ENCODE results near the gene CCT5.

The CCT5 gene

GRCh38 chr5:10291692-10292339 is 41.7 kb downstream of the CCT5 start:
- H3K27me3 ChIP-seq (ENCODE audit: control insufficient read depth in 1 of 2, insufficient read depth in 2 of 2, low read length in 2 of 2): no peaks in the 10 kb centered on the region
- peaks cover 19% of the 10 kb centered on the region for H3K36me3 ChIP-seq (ENCODE audit: insufficient read depth, low read length)
- peaks cover 11% of the 10 kb centered on the region for H3K4me1 ChIP-seq (ENCODE audit: insufficient read depth, low read length)
- no peak overlapping the region for H3K9ac ChIP-seq (ENCODE audit: low read length)
- H3K9me3 ChIP-seq (ENCODE audit: low read length): no peaks in the 10 kb centered on the region
- H3K4me3 ChIP-seq (ENCODE audit: low read depth in 1 of 2, low read length in 2 of 2): no peak overlapping the region
- H3K27ac ChIP-seq (ENCODE audit: low read depth, low read length): no peak overlapping the region

- Histone ChIP-seq H3K9ac (ENCODE audit: low read length) (no peak overlapping the region), H3K27me3 (ENCODE audit: control insufficient read depth in 1 of 2, insufficient read depth in 2 of 2, low read length in 2 of 2) (no peaks in the 10 kb centered on the region), H3K27ac (ENCODE audit: low read depth, low read length) (no peak overlapping the region), H3K9me3 (ENCODE audit: low read length) (no peaks in the 10 kb centered on the region), H3K4me1 (ENCODE audit: insufficient read depth, low read length) (peaks cover 3% of the 10 kb centered on the region), H3K36me3 (ENCODE audit: insufficient read depth, low read length) (peaks cover 9% of the 10 kb centered on the region), H3K4me3 (ENCODE audit: low read depth in 1 of 2, low read length in 2 of 2) (no peak overlapping the region)
Observed at GRCh38 chr5:10293907-10294662, 44.0 kb downstream of the CCT5 start.

- no peak overlapping the region for H3K4me3 ChIP-seq (ENCODE audit: low read depth in 1 of 2, low read length in 2 of 2)
- no peaks in the 10 kb centered on the region for H3K36me3 ChIP-seq (ENCODE audit: insufficient read depth, low read length)
- no peaks in the 10 kb centered on the region for H3K4me1 ChIP-seq (ENCODE audit: insufficient read depth, low read length)
- no peaks in the 10 kb centered on the region for H3K9me3 ChIP-seq (ENCODE audit: low read length)
- H3K9ac ChIP-seq (ENCODE audit: low read length): no peak overlapping the region
- no peaks in the 10 kb centered on the region for H3K27me3 ChIP-seq (ENCODE audit: control insufficient read depth in 1 of 2, insufficient read depth in 2 of 2, low read length in 2 of 2)
- H3K27ac ChIP-seq (ENCODE audit: low read depth, low read length): no peak overlapping the region
Observed at GRCh38 chr5:10295619-10296326, 45.7 kb downstream of the CCT5 start.

- H3K36me3 ChIP-seq (ENCODE audit: insufficient read depth, low read length): no peaks in the 10 kb centered on the region
- H3K4me1 ChIP-seq (ENCODE audit: insufficient read depth, low read length): peaks cover 8% of the 10 kb centered on the region
- no peak overlapping the region for H3K4me3 ChIP-seq (ENCODE audit: low read depth in 1 of 2, low read length in 2 of 2)
- H3K27ac ChIP-seq (ENCODE audit: low read depth, low read length): no peak overlapping the region
- no peaks in the 10 kb centered on the region for H3K9me3 ChIP-seq (ENCODE audit: low read length)
- H3K27me3 ChIP-seq (ENCODE audit: control insufficient read depth in 1 of 2, insufficient read depth in 2 of 2, low read length in 2 of 2): no peaks in the 10 kb centered on the region
- H3K9ac ChIP-seq (ENCODE audit: low read length): no peak overlapping the region
Observed at GRCh38 chr5:10297646-10298204, 47.6 kb downstream of the CCT5 start.

- Histone ChIP-seq H3K27me3 (ENCODE audit: control insufficient read depth in 1 of 2, insufficient read depth in 2 of 2, low read length in 2 of 2) (no peaks in the 10 kb centered on the region), H3K4me3 (ENCODE audit: low read depth in 1 of 2, low read length in 2 of 2) (no peak overlapping the region), H3K9me3 (ENCODE audit: low read length) (no peaks in the 10 kb centered on the region), H3K4me1 (ENCODE audit: insufficient read depth, low read length) (peaks cover 11% of the 10 kb centered on the region), H3K27ac (ENCODE audit: low read depth, low read length) (no peak overlapping the region), H3K9ac (ENCODE audit: low read length) (no peak overlapping the region), H3K36me3 (ENCODE audit: insufficient read depth, low read length) (no peaks in the 10 kb centered on the region)
Observed at GRCh38 chr5:10300246-10300645, 50.2 kb downstream of the CCT5 start.

- H3K4me3 ChIP-seq (ENCODE audit: low read depth in 1 of 2, low read length in 2 of 2): no peak overlapping the region
- H3K27me3 ChIP-seq (ENCODE audit: control insufficient read depth in 1 of 2, insufficient read depth in 2 of 2, low read length in 2 of 2): no peaks in the 10 kb centered on the region
- no peaks in the 10 kb centered on the region for H3K9me3 ChIP-seq (ENCODE audit: low read length)
- H3K27ac ChIP-seq (ENCODE audit: low read depth, low read length): no peak overlapping the region
- peaks cover 14% of the 10 kb centered on the region for H3K4me1 ChIP-seq (ENCODE audit: insufficient read depth, low read length)
- H3K36me3 ChIP-seq (ENCODE audit: insufficient read depth, low read length): no peaks in the 10 kb centered on the region
- no peak overlapping the region for H3K9ac ChIP-seq (ENCODE audit: low read length)
Observed at GRCh38 chr5:10301266-10301665, 51.2 kb downstream of the CCT5 start.

- Histone ChIP-seq H3K9ac (ENCODE audit: low read length) (no peak overlapping the region), H3K4me3 (ENCODE audit: low read depth in 1 of 2, low read length in 2 of 2) (no peak overlapping the region), H3K27ac (ENCODE audit: low read depth, low read length) (no peak overlapping the region), H3K27me3 (ENCODE audit: control insufficient read depth in 1 of 2, insufficient read depth in 2 of 2, low read length in 2 of 2) (no peaks in the 10 kb centered on the region), H3K9me3 (ENCODE audit: low read length) (no peaks in the 10 kb centered on the region), H3K36me3 (ENCODE audit: insufficient read depth, low read length) (no peaks in the 10 kb centered on the region), H3K4me1 (ENCODE audit: insufficient read depth, low read length) (peaks cover 20% of the 10 kb centered on the region)
Observed at GRCh38 chr5:10301842-10302610, 51.9 kb downstream of the CCT5 start.

- Histone ChIP-seq H3K4me3 (ENCODE audit: low read depth in 1 of 2, low read length in 2 of 2) (no peak overlapping the region), H3K27me3 (ENCODE audit: control insufficient read depth in 1 of 2, insufficient read depth in 2 of 2, low read length in 2 of 2) (no peaks in the 10 kb centered on the region), H3K9me3 (ENCODE audit: low read length) (no peaks in the 10 kb centered on the region), H3K9ac (ENCODE audit: low read length) (no peak overlapping the region), H3K4me1 (ENCODE audit: insufficient read depth, low read length) (peaks cover 20% of the 10 kb centered on the region), H3K27ac (ENCODE audit: low read depth, low read length) (no peak overlapping the region), H3K36me3 (ENCODE audit: insufficient read depth, low read length) (no peaks in the 10 kb centered on the region)
Observed at GRCh38 chr5:10303201-10303600, 53.1 kb downstream of the CCT5 start.

- H3K36me3 ChIP-seq (ENCODE audit: insufficient read depth, low read length): no peaks in the 10 kb centered on the region
- no peak overlapping the region for H3K4me3 ChIP-seq (ENCODE audit: low read depth in 1 of 2, low read length in 2 of 2)
- no peak overlapping the region for H3K27ac ChIP-seq (ENCODE audit: low read depth, low read length)
- no peaks in the 10 kb centered on the region for H3K9me3 ChIP-seq (ENCODE audit: low read length)
- H3K9ac ChIP-seq (ENCODE audit: low read length): no peak overlapping the region
- H3K4me1 ChIP-seq (ENCODE audit: insufficient read depth, low read length): peaks cover 20% of the 10 kb centered on the region
- H3K27me3 ChIP-seq (ENCODE audit: control insufficient read depth in 1 of 2, insufficient read depth in 2 of 2, low read length in 2 of 2): no peaks in the 10 kb centered on the region
Observed at GRCh38 chr5:10303699-10304170, 53.7 kb downstream of the CCT5 start.

GRCh38 chr5:10304932-10305331 is 54.9 kb downstream of the CCT5 start:
- peaks cover 20% of the 10 kb centered on the region for H3K4me1 ChIP-seq (ENCODE audit: insufficient read depth, low read length)
- H3K9me3 ChIP-seq (ENCODE audit: low read length): no peaks in the 10 kb centered on the region
- no peak overlapping the region for H3K9ac ChIP-seq (ENCODE audit: low read length)
- no peak overlapping the region for H3K4me3 ChIP-seq (ENCODE audit: low read depth in 1 of 2, low read length in 2 of 2)
- no peaks in the 10 kb centered on the region for H3K36me3 ChIP-seq (ENCODE audit: insufficient read depth, low read length)
- H3K27ac ChIP-seq (ENCODE audit: low read depth, low read length): no peak overlapping the region
- H3K27me3 ChIP-seq (ENCODE audit: control insufficient read depth in 1 of 2, insufficient read depth in 2 of 2, low read length in 2 of 2): no peaks in the 10 kb centered on the region

GRCh38 chr5:10306114-10306513 is 56.0 kb downstream of the CCT5 start:
- peaks cover 20% of the 10 kb centered on the region for H3K4me1 ChIP-seq (ENCODE audit: insufficient read depth, low read length)
- no peaks in the 10 kb centered on the region for H3K27me3 ChIP-seq (ENCODE audit: control insufficient read depth in 1 of 2, insufficient read depth in 2 of 2, low read length in 2 of 2)
- peak overlapping the region in 1 of 2 donors; percentile 72 for H3K4me3 ChIP-seq (ENCODE audit: low read depth in 1 of 2, low read length in 2 of 2)
- no peaks in the 10 kb centered on the region for H3K9me3 ChIP-seq (ENCODE audit: low read length)
- H3K36me3 ChIP-seq (ENCODE audit: insufficient read depth, low read length): no peaks in the 10 kb centered on the region
- H3K9ac ChIP-seq (ENCODE audit: low read length): no peak overlapping the region
- H3K27ac ChIP-seq (ENCODE audit: low read depth, low read length): no peak overlapping the region
